SK-N-MC (cell line): ENCODE data around the gene SLC9A9.

ENCODE experiments used
- DNase-seq: peaks from one replicate; pipeline ENCODE4 v3.0.0-alpha.2; 2011; ENCODE audit warnings: low read depth, low spot score
- H3K27ac ChIP-seq: fragments of 200-600 bp; sonication (generic); 2 replicates; pipeline ENCODE4 v1.5.1; 2016; ENCODE audit warnings: mixed run types
- H3K36me3 ChIP-seq: fragments of 200-600 bp; sonication (generic); 2 replicates; pipeline ENCODE4 v1.6.1; 2017; ENCODE audit warnings: antibody characterized with exemption, low read length, mixed read lengths; ENCODE audit not compliant: insufficient read depth
- H3K4me3 ChIP-seq: fragments of 200-600 bp; sonication (generic); 2 replicates; pipeline ENCODE4 v1.5.1; 2016
- H3K9ac ChIP-seq: fragments of 200-600 bp; sonication (generic); 2 replicates; pipeline ENCODE4 v1.8.0; 2017; ENCODE audit warnings: mixed run types, mixed read lengths; ENCODE audit not compliant: insufficient read length
- H3K9me3 ChIP-seq: fragments of 200-600 bp; sonication (generic); 2 replicates; pipeline ENCODE4 v1.6.1; 2017; ENCODE audit warnings: low read depth, mild to moderate bottlenecking, antibody characterized with exemption, low read length, moderate library complexity, mixed read lengths
- EZH2 ChIP-seq: fragments of 200-600 bp; sonication (generic); IDR thresholded peaks from one replicate; pipeline ENCODE4 v1.6.1; 2017; ENCODE audit warnings: antibody characterized with exemption
- FOXP2 ChIP-seq: optimal IDR thresholded peaks from 2 replicates; pipeline ENCODE3; 2011; ENCODE audit warnings: mild to moderate bottlenecking, moderate library complexity; ENCODE audit not compliant: insufficient read depth; ENCODE audit errors: extremely low read length, control extremely low read depth
- POLR2AphosphoS5 ChIP-seq: IDR thresholded peaks from 2 replicates; pipeline ENCODE4 v1.6.1; 2012; ENCODE audit warnings: mild to moderate bottlenecking, low read depth, low read length, borderline replicate concordance

SLC9A9 gene

GRCh38 chr3:143769616-143770015 lies 78.7 kb downstream of the SLC9A9 start:
- no peak overlapping the region for H3K27ac ChIP-seq
- DNase-seq, result no peak
- H3K36me3 ChIP-seq, result no peaks in the 10 kb centered on the region
- no peaks in the 10 kb centered on the region for H3K9me3 ChIP-seq
- no peak overlapping the region for H3K9ac ChIP-seq
- H3K4me3 ChIP-seq, result no peak overlapping the region
- TF ChIP-seq POLR2AphosphoS5 (no peak), FOXP2 (no peak), EZH2 (no peak)

- no peak overlapping the region for H3K4me3 ChIP-seq
- H3K27ac ChIP-seq, result no peak overlapping the region
- no peak overlapping the region for H3K9ac ChIP-seq
- H3K9me3 ChIP-seq, result no peaks in the 10 kb centered on the region
- TF ChIP-seq EZH2 (no peak), FOXP2 (no peak)
- no peak for DNase-seq
- H3K36me3 ChIP-seq, result no peaks in the 10 kb centered on the region
These were observed 83.4 kb downstream of the SLC9A9 start for GRCh38 chr3:143764840-143765239.

- H3K36me3 ChIP-seq, result no peaks in the 10 kb centered on the region
- no peak for DNase-seq
- H3K9ac ChIP-seq, result no peak overlapping the region
- H3K9me3 ChIP-seq, result no peaks in the 10 kb centered on the region
- H3K4me3 ChIP-seq, result no peak overlapping the region
- no peak for TF ChIP-seq FOXP2
- no peak for TF ChIP-seq POLR2AphosphoS5
- no peak for TF ChIP-seq EZH2
- no peak overlapping the region for H3K27ac ChIP-seq
These were observed 84.6 kb downstream of the SLC9A9 start for GRCh38 chr3:143763564-143764162.

GRCh38 chr3:143757691-143758090 lies 90.6 kb downstream of the SLC9A9 start:
- H3K36me3 ChIP-seq, result no peaks in the 10 kb centered on the region
- H3K4me3 ChIP-seq, result no peak overlapping the region
- TF ChIP-seq POLR2AphosphoS5 (no peak), FOXP2 (no peak), EZH2 (no peak)
- no peaks in the 10 kb centered on the region for H3K9me3 ChIP-seq
- no peak for DNase-seq
- no peak overlapping the region for H3K9ac ChIP-seq
- H3K27ac ChIP-seq, result no peak overlapping the region

- Histone ChIP-seq H3K36me3 (no peaks in the 10 kb centered on the region), H3K4me3 (no peak overlapping the region), H3K9ac (no peak overlapping the region), H3K9me3 (no peaks in the 10 kb centered on the region), H3K27ac (no peak overlapping the region)
- TF ChIP-seq FOXP2 (no peak), EZH2 (no peak), POLR2AphosphoS5 (no peak)
- no peak for DNase-seq
These were observed 92.3 kb downstream of the SLC9A9 start for GRCh38 chr3:143755978-143756377.

GRCh38 chr3:143754090-143754489 lies 94.2 kb downstream of the SLC9A9 start:
- no peak overlapping the region for H3K27ac ChIP-seq
- no peaks in the 10 kb centered on the region for H3K36me3 ChIP-seq
- H3K4me3 ChIP-seq, result no peak overlapping the region
- DNase-seq, result no peak
- TF ChIP-seq POLR2AphosphoS5 (no peak), EZH2 (no peak), FOXP2 (no peak)
- no peak overlapping the region for H3K9ac ChIP-seq
- H3K9me3 ChIP-seq, result no peaks in the 10 kb centered on the region

- no peak overlapping the region for H3K9ac ChIP-seq
- H3K9me3 ChIP-seq, result no peaks in the 10 kb centered on the region
- DNase-seq, result no peak
- H3K36me3 ChIP-seq, result no peaks in the 10 kb centered on the region
- TF ChIP-seq EZH2, result no peak
- TF ChIP-seq POLR2AphosphoS5, result no peak
- TF ChIP-seq FOXP2, result no peak
- H3K27ac ChIP-seq, result no peak overlapping the region
- no peak overlapping the region for H3K4me3 ChIP-seq
These were observed 94.8 kb downstream of the SLC9A9 start for GRCh38 chr3:143753456-143753855.

- no peak for DNase-seq
- TF ChIP-seq POLR2AphosphoS5 (no peak), EZH2 (no peak), FOXP2 (no peak)
- no peaks in the 10 kb centered on the region for H3K36me3 ChIP-seq
These were observed 95.3 kb downstream of the SLC9A9 start for GRCh38 chr3:143753006-143753405.

GRCh38 chr3:143751643-143752178 lies 96.6 kb downstream of the SLC9A9 start:
- TF ChIP-seq EZH2 (no peak), FOXP2 (no peak), POLR2AphosphoS5 (no peak)
- no peaks in the 10 kb centered on the region for H3K9me3 ChIP-seq
- no peak for DNase-seq
- H3K9ac ChIP-seq, result no peak overlapping the region
- H3K4me3 ChIP-seq, result no peak overlapping the region
- H3K27ac ChIP-seq, result no peak overlapping the region
- H3K36me3 ChIP-seq, result no peaks in the 10 kb centered on the region

More at GRCh38 chr3:143753006-143753405, 95.3 kb downstream of the SLC9A9 start:
- Histone ChIP-seq H3K9me3 (no peaks in the 10 kb centered on the region), H3K9ac (no peak overlapping the region), H3K27ac (no peak overlapping the region), H3K4me3 (no peak overlapping the region)
